Epidermal melanocyte (primary cell): ENCODE results near the gene ARMC2.
"Not testable (repeated sequence)": the region's sequence is repeated elsewhere in the genome, so short reads cannot be mapped to it uniquely, and the experiment has no call there.

Source experiments
- DNase-seq: peaks from one replicate; pipeline ENCODE4 v3.0.0; 2011; ENCODE audit warnings: low spot score; ENCODE audit not compliant: insufficient read length

ARMC2 gene

DNA sequence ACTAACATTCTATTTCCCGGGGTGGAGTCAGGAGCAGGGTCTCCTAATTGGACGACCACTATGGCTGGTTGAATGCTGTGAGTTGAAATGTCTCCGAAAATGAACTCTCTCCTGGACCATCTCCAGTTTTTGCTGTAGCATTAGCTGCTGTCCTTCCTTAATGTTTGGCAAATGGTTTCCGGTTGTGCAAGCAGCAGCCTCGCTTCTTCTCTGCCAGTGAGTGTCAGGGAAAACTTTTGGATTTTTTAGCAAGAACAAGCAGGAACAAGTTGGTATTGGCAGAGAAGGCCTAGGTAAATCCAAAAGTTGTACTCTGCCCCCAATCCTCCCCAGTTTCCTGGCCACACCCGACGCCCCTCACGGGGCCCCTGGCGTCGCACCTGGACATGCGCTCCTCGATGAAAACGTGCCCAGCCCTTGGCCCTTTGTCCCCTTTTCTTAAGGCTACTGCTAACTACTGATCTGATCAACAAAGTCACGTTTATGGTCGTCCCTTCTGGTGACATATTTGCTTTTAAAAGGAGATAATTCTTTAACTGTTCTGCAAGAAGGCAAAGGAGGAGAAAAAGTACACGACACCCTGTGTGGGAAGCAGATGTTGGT, 103.2 kb downstream of the ARMC2 start:
- no peak for DNase-seq

DNA sequence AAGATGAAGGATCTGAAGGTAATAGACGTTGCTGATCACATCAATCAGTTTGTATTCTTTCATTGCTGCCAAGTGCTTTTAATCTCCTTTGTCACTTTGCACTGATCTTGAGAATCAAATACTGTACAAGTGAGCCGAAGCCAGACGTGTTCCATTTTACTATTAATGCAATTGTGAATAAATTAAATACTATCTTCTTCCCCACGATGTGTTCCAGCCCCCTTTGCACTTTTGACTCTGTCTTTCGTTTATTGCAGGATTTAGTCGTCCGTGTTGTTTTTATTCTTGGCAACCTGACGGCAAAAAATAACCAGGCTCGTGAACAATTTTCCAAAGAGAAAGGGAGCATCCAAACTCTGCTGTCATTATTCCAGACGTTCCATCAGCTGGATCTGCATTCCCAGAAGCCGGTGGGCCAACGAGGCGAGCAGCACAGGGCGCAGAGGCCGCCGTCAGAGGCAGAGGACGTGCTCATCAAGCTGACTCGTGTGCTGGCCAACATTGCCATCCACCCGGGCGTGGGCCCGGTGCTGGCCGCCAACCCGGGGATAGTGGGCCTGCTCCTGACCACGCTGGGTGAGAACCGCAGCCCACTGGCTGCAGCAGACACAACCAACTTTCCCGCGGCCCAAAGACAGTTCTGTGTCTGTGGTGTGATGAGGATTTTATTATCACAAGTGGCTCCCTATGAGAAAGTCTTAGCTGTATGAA, 104.7 kb downstream of the ARMC2 start:
- DNase-seq = no peak

DNA sequence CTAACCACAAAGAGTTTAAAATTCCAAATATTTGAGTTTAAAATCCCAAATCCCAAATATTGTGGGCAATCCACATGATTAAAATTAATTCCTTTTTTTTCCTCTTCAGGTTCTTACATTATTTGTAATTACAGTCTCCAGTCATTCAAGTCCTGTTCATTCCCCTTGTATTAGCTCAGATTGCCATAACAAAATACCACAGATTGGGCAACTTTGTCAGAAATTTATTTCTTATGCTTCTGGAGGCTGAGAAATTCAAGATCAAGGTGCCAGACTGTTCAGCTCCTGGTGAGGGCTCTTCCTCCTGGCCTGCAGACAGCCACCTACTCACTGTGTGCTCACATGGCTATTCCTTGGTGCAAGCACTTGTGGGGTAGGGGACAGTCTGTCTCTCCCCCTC, 105.5 kb downstream of the ARMC2 start:
- no peak for DNase-seq

DNA sequence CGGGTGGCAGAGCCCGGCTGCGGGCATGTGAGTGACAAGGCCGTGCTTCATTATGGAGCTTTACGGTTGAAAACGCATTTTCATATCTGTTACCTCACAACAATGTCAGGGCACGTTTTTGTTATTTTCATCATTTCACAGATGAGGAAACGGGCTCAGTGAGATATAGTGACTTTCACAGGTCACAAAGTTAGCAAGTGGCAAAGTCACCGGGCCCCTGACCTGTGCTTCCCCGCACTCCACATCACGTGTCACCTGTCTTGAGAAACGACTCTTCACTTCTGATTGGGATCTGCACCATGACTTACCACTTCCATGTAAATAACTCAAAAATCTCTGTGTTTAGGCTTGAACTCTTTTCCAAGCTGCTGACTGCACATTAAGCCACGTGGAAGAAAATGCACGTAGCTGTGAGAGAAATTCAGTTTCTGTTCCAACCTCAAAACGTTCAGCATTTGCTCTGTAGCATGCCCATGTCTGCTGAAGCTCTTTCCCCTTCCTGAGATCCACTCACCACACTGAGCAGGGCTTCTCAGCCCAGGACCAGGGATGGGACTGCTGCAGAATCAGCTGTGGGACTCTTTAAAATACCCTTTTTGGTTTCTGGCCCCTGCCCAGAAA, 107.2 kb downstream of the ARMC2 start:
- no peak for DNase-seq

DNA sequence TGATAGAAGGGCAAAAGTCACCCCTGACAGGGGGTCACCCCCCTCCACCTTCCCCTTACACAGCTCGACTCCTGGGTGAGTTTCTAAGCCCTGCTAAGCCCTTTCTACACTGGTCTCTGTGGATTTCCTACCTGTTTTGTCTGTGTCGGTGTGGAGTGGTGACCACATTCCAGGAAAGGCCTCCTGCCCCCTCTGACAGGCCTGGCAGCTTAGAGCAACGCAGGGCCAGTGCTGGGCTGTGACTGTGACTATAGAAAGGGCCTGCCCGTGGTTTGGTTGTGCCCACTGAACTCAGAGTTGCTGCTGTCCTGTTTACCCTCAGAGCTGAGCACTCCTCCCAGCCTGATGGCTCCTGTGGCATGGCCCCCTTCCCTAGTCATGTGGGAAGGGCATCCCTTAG, 109.0 kb downstream of the ARMC2 start:
- DNase-seq = no peak

DNA sequence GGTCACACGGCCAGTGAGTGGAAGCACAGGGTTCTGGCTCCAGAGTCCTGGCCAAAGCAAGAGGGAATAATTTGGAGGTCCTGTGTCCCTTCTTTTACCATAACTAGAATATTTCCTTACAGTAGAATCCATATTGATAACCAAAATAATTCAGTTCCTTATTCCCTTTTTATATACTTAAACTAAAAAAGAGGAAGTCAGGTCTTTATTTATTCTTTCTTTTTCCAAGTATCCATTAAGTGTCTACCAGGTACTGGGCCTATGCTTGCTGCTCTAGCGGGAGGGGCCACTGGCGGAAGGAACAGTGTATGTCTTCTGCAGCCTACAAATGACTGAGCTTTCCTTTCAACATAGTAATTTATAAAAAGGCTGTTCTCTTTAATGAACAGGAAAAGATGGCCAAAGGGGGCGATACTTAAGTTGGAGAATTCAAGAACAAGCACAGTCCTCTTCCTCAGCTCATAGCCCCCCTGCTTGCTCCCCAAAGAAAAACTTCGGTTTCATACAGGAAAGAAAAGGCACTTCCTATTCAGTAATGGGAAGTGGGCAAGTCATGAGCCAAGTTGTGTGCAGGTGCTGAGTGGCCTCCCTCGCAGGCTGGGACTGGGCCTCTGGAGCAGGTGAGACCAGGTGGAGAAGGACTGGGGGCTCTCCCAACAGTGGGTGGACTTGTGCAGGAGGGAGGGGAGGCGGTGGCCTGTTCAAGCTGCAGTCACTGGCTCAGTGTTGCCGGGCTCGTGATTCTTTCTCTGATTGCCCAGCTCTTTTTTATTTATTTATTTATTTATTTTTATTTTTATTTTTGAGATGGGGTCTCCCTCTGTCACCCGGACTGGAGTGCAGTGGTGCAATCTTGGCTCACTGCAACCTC, 110.9 kb downstream of the ARMC2 start:
- DNase-seq = no peak

DNA sequence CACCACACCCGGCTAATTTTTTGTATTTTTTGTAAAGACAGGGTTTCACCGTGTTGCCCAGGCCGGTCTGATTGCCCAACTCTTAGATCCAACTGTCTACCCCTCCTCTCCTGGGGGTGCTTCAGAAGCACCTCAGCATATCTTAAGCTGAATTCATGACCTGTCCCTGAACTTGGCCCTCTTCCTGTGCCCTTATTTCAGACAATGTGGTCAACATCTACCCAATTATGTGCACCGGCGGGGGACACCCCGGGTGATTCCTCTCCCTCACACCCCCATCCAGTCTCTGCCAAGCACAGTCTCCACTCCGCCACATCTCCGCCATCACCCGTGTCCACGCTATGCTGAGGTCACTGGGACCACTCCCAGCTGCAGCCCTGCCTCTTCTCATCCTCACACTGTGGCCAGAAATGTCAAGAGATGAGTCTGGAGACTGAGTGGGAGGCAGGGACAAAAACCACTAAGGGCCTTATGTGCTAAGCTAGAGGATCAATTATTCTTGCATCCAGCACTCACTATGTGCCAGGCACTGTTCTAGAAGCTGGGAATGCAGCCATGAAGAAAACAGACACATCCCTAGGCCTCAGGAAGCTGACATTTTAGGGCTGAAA, 111.9 kb downstream of the ARMC2 start:
- no peak for DNase-seq

DNA sequence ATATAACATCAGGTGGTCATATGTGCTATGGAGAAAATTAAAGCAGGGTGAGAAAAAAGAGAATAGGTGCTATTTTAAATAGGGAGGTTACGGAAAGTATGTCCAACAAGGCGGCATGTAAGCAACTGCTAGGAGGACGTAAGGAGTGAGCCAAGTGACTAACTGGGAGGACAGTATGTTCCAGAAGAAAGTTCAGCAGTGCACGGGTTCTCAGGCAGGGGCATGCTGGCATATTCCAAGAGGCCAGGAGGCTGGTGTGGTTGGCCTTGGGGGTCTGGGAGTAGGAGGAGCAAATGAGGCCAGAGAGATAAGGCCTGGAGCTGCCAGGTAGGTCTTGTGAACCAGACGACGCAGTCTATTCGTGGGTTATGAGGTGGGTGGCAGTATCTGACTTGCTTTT, 112.4 kb downstream of the ARMC2 start:
- no peak for DNase-seq

DNA sequence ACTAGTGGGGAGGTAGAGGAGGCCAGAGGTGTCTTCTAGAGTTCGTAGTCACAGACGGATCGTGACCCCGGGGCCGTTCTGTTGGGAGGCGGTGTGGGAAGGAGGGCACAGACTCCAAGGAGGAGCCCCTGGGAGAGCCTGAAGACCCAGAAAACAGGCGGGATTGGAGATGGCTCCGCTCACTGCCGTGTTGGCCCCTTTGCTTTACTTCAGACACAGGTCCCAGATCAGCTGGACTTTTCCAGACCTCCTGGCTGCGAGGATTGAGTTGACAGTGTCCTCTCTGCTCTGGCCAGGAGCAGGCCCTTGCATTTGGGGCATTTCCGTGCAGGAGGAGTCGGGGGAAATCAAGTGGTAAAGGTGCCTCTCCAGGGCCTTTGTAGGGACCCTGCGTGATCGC, 112.9 kb downstream of the ARMC2 start:
- no peak for DNase-seq

DNA sequence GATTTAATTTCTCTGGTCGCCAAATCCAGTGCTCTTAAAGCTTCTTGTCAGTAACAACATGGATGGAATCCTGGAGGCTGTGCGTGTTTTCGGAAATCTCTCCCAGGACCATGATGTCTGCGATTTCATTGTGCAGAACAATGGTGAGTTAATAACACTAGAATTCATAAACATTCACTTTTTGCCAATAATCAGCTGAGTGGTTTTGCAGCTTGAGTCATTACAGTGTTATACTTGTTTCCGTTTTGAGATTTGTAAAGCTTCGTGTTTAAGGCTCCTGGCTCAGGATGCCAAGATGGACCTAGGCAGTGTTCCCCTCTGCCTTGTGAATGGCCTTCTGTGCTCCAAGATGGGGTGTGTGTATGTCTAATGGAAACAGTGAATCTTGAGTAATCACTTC, 113.8 kb downstream of the ARMC2 start:
- no peak for DNase-seq

DNA sequence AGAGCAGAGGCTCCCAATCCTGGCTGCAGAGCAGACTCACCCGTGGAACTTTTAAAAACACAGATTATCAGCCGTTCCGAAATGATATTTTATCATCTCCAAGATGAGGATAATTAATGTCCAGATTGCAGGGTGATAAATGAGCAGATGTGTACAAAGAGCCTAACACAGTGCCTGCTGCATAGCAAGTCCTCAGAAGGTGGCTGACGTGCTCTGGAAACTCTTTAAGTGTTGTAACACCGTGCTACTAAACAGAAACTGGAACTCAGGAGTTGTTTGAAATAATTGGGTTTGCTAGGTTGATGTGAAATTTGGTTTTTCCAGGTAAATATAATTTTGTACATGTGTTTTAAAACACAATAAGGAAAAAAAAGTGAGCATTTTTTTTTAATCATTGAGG, 118.0 kb downstream of the ARMC2 start:
- DNase-seq = no peak

DNA sequence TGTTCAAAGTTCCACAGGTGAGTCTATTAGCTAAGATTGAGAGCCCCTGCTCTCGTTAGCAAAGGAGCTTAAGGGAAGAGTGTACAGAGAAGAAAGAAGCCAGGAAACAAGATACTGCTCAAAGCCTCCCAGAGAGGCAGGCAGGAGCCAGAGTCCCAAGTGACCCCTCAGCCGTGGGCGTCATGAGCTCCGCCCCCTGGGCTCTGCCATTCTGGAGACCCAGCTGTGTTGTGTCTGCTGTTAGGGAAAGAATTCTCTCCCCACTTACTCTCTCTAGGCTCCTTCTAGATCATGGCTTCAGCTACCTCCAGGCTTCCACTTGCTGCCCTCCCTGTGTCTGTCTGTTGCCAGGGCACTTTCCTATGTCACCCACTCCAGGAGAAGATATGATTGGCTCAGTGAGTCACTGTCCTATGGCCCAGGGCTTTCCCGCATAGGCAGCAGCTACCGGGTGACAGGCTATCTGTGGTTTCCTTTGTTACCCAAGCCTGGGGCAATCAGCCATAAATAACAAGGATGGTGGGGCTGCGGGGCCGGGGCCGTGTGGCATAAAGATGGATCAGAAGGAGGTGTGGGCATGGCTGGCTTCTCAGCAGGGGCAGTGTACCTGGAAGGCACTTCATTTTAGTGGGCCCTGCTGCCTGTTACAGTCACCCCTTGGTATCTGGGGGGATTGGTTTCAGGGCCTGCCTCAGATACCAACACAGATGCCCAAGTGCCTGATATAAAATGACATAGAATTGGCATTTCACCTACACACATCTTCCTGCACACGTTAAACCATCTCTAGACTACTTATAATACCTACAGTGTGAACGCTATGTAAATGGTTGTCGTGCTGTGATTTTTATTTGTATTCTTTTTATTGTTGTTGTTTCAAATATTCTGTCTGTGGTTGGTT, 118.9 kb downstream of the ARMC2 start:
- no peak for DNase-seq

DNA sequence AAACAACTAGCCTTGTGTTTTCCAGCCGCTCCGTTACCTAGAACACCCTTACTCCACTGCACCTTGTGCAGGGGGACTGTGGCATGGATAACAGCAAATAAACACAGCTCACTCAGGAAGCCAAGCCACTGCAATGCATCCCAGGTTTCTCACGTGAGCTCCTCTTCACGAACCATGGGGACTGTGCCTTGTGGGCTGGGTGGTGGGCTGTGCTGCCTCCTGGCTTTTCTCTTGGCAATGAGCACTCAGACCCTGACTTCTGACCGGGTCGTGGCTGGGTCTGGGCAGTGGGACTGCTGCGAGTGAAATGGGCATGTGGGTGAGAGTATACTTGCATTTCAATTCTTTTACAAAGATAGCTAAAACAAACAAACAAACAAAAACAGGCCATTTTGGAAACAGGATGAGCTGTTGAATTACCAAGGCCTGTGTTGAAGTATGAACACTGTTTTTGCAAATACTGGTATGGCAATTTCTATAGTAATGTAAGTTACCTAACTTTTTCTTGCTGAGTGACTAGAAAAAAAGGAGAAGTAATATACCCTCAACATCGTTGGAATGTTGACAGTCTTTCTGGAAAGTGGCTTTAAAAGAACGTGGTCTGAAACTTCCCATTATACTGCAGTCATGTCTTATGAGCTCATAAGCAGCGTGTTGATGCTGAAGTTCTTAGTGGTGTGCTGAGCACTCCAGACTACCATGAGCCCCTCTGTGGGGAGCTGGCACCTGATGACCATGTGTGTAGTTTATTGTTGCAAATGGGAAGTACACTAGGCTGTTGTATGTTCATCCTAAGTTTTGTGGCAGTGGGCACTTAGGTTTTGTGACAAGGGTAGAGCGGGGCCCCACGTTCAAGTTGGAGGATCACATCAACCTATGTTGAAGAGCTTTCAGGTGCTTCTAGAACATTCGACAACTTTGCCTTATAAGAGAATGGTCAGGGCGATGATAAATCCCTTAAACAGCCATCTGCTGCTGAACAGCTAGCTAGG, 120.4 kb downstream of the ARMC2 start:
- no peak for DNase-seq

DNA sequence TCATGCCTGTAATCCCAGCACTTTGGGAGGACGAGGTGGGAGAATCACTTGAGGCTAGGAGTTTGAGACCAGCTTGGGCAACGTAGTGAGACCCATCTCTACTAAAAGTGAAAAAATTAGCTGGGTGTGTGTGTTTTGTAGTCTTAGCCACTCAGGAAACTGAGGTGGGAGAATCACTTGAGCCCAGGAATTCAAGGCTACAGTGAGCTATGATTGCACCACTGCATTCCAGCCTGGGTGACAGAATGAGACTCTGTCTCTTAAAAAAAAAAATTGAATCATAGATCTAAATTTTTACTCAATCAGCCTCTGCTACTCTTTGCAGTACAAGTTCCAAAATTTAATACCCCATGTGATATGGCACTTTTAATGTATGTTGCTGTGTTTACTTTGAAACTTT, 121.6 kb downstream of the ARMC2 start:
- DNase-seq = no peak

DNA sequence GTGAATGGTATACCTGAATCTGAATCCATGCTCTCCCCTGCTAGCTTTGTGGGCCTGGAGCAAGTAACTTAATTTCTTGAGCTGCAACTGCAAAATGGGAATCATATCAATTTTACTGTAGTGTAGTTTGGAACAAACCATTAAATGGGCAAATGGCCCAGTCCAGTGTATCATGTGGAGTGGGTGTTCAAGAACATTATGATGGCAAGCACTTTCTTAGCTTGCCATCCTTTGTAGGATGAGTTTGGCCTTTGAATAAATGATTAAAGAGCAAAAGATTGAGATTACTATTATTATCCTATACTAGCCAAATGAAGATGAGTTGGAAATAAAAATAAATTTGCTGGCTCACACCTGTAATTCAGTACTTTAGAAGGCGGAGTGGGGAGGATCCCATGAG, 126.0 kb downstream of the ARMC2 start:
- DNase-seq = no peak

DNA sequence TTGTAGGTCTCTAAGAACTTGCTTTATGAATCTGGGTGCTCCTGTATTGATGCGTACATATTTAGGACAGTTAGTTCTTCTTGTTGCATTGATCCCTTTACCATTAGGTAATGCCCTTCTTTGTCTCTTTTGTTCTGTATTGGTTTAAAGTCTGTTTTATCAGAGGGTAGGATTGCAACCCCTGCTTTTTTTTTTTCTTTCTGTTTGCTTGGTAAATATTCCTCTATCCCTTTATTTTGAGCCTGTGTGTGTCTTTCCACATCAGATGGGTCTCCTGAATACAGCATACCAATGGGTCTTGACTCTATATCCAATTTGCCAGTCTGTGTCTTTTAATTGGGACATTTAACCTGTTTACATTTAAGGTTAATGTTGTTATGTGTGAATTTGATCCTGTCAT, 130.4 kb downstream of the ARMC2 start:
- DNase-seq = not testable (repeated sequence)

DNA sequence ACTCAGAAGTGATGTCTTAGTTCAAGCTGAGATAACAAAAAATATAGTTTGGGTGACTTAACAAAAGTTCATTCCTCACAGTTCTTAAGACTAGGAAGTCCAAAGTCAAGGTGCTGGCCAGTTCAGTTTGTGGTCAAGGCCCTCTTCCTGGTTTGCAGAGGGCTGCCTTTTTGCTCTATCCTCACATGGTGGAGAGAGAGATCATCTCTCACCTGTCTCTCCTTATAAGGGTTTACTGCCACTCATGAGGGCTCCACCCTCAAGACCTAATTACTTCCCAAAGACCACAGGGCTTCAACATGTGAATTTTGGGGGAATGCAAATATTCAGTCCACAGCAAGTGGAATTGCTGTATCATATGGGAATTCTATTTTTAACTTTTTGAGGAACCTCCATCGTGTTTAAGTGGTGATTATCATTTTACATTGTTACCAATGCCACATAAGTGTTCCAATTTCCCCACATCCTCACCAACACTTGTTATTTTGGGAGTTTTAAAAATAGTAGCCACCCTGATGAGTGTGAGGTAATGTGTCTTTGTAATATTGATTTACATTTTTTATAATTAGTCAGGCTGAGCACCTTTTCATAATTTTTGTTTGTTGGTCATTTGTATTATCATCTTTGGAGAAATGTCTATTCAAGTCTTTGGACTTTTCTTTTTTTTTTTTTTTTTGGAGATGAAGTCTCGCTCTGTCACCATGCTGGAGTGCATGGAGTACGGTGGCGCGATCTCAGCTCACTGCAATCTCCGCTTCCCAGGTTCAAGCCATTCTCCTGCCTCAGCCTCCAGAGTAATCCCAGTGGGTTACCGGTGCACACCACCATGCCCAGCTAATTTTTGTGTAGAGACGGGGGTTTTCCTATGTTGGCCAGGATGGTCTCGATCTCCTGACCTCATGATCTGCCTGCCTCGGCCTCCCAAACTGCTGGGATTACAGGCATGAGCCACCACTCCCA, 134.2 kb downstream of the ARMC2 start:
- no peak for DNase-seq

DNA sequence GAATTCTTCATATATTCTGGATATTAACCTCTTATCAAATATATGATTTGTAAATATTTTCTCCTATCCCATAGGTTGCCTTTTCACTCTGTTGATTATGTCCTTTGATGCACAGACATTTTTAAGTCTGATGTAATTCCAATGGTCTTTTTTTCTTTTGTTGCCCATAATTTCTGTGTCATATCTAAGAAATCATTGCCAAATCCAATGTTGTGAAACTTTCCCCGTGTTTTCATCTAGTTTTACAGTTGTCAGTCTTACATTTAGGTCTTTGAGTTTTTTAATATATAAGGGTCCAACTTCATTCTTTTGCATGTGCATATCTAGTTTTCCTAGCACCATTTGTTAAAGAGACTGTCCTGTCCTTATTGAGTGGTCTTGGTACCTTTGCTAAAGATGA, 134.9 kb downstream of the ARMC2 start:
- no peak for DNase-seq
